ENCODE measurements around the gene BCAS3. TPM values are rescaled to one million over a fixed set of nuclear protein-coding genes. Genes with fewer than 3 reads are reported as not detected.

BCAS3 gene
- polyA plus RNA-seq, 1 donor from 2014 or later = 21.6 TPM

- TF ChIP-seq SMC3 (conservative IDR thresholded peaks at IDR 0.05; ENCODE audit: poor library complexity) = no peak
- no peak for TF ChIP-seq POLR2AphosphoS5 (IDR thresholded peaks at IDR 0.05)
- no peak for TF ChIP-seq MXI1 (conservative IDR thresholded peaks at IDR 0.05; ENCODE audit: poor library complexity, severe bottlenecking)
- no peak for TF ChIP-seq RAD21 (conservative IDR thresholded peaks at IDR 0.05)
- TF ChIP-seq REST (IDR thresholded peaks at IDR 0.05; ENCODE audit: borderline replicate concordance) = no peak
- no peak for TF ChIP-seq EP300 (conservative IDR thresholded peaks at IDR 0.05; ENCODE audit: poor library complexity, severe bottlenecking)
- TF ChIP-seq TAF1 (IDR thresholded peaks at IDR 0.05; ENCODE audit: low read depth) = no peak
- TF ChIP-seq EZH2 (IDR thresholded peaks at IDR 0.05; ENCODE audit: borderline replicate concordance, insufficient read depth, low read length, poor library complexity, severe bottlenecking) = no peak
- TF ChIP-seq CTCF (IDR thresholded peaks at IDR 0.05; ENCODE audit: poor library complexity, severe bottlenecking) = no peak
- H3K27ac ChIP-seq (ENCODE audit: low read length) = no peak overlapping the region
Measured at GRCh38 chr17:61275395-61275794, 597.7 kb downstream of the BCAS3 start.

GRCh38 chr17:61276806-61277205, 599.2 kb downstream of the BCAS3 start:
- Histone ChIP-seq H3K9ac (ENCODE audit: low read length) (no peak overlapping the region), H3K27ac (ENCODE audit: low read length) (no peak overlapping the region), H4K20me1 (ENCODE audit: insufficient read depth) (no peaks in the 10 kb centered on the region), H3K4me3 (ENCODE audit: low read length) (no peak overlapping the region), H2AFZ (ENCODE audit: low read depth, low read length) (no peak overlapping the region), H3K4me2 (ENCODE audit: low read length) (no peak overlapping the region), H3K9me2 (ENCODE audit: insufficient read depth, low read length) (no peaks in the 10 kb centered on the region), H3K79me2 (replicated peaks; ENCODE audit: insufficient read depth, low read length) (no peaks in the 10 kb centered on the region), H3K9me3 (ENCODE audit: low read length) (no peaks in the 10 kb centered on the region), H3K27me3 (ENCODE audit: insufficient read depth, low read depth, low read length) (no peaks in the 10 kb centered on the region), H3K36me3 (ENCODE audit: insufficient read depth, low read length) (no peaks in the 10 kb centered on the region), H3F3A (ENCODE audit: insufficient read depth, low read length, poor library complexity, severe bottlenecking) (no peaks in the 10 kb centered on the region)
- no peak for TF ChIP-seq POLR2AphosphoS5 (IDR thresholded peaks at IDR 0.05)
- TF ChIP-seq TAF1 (IDR thresholded peaks at IDR 0.05; ENCODE audit: low read depth) = no peak
- no peak for TF ChIP-seq EP300 (conservative IDR thresholded peaks at IDR 0.05; ENCODE audit: poor library complexity, severe bottlenecking)
- no peak for TF ChIP-seq CTCF (IDR thresholded peaks at IDR 0.05; ENCODE audit: poor library complexity, severe bottlenecking)
- no peak for TF ChIP-seq EZH2 (IDR thresholded peaks at IDR 0.05; ENCODE audit: borderline replicate concordance, insufficient read depth, low read length, poor library complexity, severe bottlenecking)
- no peak for TF ChIP-seq SMC3 (conservative IDR thresholded peaks at IDR 0.05; ENCODE audit: poor library complexity)
- no peak for TF ChIP-seq RAD21 (conservative IDR thresholded peaks at IDR 0.05)
- no peak for TF ChIP-seq MXI1 (conservative IDR thresholded peaks at IDR 0.05; ENCODE audit: poor library complexity, severe bottlenecking)
- no peak for TF ChIP-seq REST (IDR thresholded peaks at IDR 0.05; ENCODE audit: borderline replicate concordance)

More at GRCh38 chr17:61275395-61275794, 597.7 kb downstream of the BCAS3 start:
- H2AFZ ChIP-seq (ENCODE audit: low read depth, low read length) = no peak overlapping the region
- H4K20me1 ChIP-seq (ENCODE audit: insufficient read depth) = no peaks in the 10 kb centered on the region
- no peak overlapping the region for H3K4me3 ChIP-seq (ENCODE audit: low read length)
- no peaks in the 10 kb centered on the region for H3K36me3 ChIP-seq (ENCODE audit: insufficient read depth, low read length)
- H3F3A ChIP-seq (ENCODE audit: insufficient read depth, low read length, poor library complexity, severe bottlenecking) = no peaks in the 10 kb centered on the region
- no peaks in the 10 kb centered on the region for H3K9me2 ChIP-seq (ENCODE audit: insufficient read depth, low read length)
- no peak overlapping the region for H3K9ac ChIP-seq (ENCODE audit: low read length)
- H3K4me2 ChIP-seq (ENCODE audit: low read length) = no peak overlapping the region
- no peaks in the 10 kb centered on the region for H3K9me3 ChIP-seq (ENCODE audit: low read length)
- no peaks in the 10 kb centered on the region for H3K27me3 ChIP-seq (ENCODE audit: insufficient read depth, low read depth, low read length)
- no peaks in the 10 kb centered on the region for H3K79me2 ChIP-seq (replicated peaks; ENCODE audit: insufficient read depth, low read length)
